ENCODE results near the gene SRGN. TPM values are rescaled to one million over a fixed set of nuclear protein-coding genes. Genes with fewer than 3 reads are reported as not detected.

SRGN gene
- total RNA-seq, 2 experiments from 2014 or later: 342 to 353 TPM

DNA sequence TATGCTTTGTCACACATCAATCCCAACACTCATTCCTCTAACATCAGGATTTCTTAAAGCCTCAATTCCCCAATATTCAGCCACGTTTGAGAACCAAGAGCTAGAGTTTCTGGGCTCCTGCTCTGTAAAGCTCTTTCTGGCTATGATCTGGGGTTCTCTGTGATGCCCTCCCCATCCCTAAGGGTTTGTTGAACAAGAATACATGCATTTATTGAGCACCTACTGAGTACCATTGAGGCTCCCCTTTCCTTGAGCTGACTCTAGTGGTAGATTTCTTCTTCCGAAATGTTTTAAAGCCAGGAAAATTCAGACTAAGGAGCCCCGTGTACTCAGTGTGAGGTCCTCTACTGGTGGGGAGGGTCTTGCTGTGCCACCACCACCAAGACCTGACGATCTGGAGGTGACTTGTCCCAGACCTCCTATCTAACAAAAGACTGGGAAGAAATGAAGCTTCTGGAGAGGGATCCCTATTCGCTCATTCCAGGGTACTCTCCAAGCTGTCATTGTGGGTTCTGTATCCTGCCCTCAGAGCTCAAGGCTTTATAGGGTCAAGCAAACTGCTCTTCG lies 23.1 kb upstream of the SRGN start:
- H3K27ac ChIP-seq (ENCODE audit: low read depth in 1 of 2, low read length in 2 of 2): no peak overlapping the region
- Mint-ChIP-seq H3K4me1 (ENCODE audit: low read depth) (peaks cover 26% of the 10 kb centered on the region), H3K27me3 (no peaks in the 10 kb centered on the region), H3K27ac (no peak overlapping the region), H3K36me3 (ENCODE audit: low read depth) (no peaks in the 10 kb centered on the region), H3K4me3 (no peak overlapping the region), H3K9me3 (no peaks in the 10 kb centered on the region)
- DNase-seq: no peak
- peaks cover 26% of the 10 kb centered on the region for H3K4me1 ChIP-seq (ENCODE audit: insufficient read depth, low read length)
- no peaks in the 10 kb centered on the region for H3K27me3 ChIP-seq (ENCODE audit: control insufficient read depth in 1 of 2, insufficient read depth in 2 of 2, low read length in 2 of 2)
- intact Hi-C loops (cut with DNase I, micrococcal nuclease): loop anchor here in 1 of 2 experiments (2.0 kb wide), 1 partner anchor 18 kb away; no protein-coding TSS in a partner anchor
- H3K36me3 ChIP-seq (ENCODE audit: insufficient read depth, low read length): no peaks in the 10 kb centered on the region
- POLR2A ChIA-PET: interaction anchor here (0.9 to 1.2 kb wide), 2 partner anchors 20 to 22 kb away, joined by 3 to 4 read pairs; no protein-coding TSS in a partner anchor
- CTCF ChIA-PET: interaction anchor here (1.3 kb wide), 1 partner anchor 29 kb away, joined by 4 read pairs; no protein-coding TSS in a partner anchor
- TF ChIP-seq CTCF (IDR thresholded peaks at IDR 0.05): no peak
- H3K9me3 ChIP-seq (ENCODE audit: control insufficient read depth in 1 of 2, insufficient read depth in 1 of 2, low read length in 2 of 2): no peaks in the 10 kb centered on the region
- ATAC-seq (ENCODE audit: poor library complexity): no peak
- H3K4me3 ChIP-seq (ENCODE audit: low read length): no peak overlapping the region

DNA sequence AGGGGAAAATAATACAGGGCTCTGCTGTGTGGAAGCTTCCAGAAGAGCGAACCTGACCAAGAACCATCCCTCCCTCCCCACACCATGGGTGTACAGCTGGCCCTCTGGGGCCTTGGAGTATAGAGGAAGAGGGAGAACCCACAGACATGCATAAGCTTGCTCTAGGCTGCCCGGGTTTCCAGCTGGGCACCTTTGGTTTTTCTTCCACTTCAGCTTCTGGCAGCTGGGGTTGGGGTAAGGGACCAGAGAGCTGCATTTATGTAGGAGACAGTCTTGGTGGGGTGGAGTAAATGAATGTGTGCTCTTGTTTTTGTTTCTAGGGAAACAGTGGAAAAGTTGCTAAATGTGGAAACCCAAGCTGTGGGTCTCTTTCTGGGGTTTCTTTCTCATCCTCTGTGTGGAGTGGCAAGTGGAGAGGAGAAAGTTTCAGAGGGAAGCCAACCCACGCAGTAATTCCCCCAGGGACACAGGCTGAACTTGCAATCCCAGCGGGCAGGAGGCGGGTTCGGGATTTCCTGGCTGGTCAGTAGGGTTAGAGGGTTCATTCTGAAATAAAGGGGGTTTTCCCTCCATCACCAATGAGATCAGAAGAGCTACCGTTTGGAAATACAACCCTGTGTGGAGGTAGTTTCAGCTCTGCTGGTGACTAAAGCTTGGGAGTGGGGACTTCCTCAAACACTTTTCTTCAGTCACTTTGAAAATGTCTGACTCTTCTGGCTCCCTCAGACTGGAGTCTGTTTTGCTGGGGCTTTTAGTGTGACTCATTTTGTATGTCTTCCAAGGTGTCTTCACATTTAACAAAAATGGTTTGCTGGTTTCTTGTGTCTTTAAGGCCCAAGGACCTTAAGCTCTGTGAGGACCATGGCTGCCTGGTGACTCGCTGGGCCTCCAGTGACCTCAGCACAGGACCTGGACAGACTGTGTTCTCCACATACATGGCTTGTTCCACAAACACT lies 22.2 kb upstream of the SRGN start:
- peaks cover 26% of the 10 kb centered on the region for H3K4me1 Mint-ChIP-seq (ENCODE audit: low read depth)
- Histone ChIP-seq H3K4me3 (ENCODE audit: low read length) (no peak overlapping the region), H3K27ac (ENCODE audit: low read depth in 1 of 2, low read length in 2 of 2) (no peak overlapping the region), H3K4me1 (ENCODE audit: insufficient read depth, low read length) (peaks cover 21% of the 10 kb centered on the region), H3K36me3 (ENCODE audit: insufficient read depth, low read length) (no peaks in the 10 kb centered on the region), H3K9me3 (ENCODE audit: control insufficient read depth in 1 of 2, insufficient read depth in 1 of 2, low read length in 2 of 2) (no peaks in the 10 kb centered on the region), H3K27me3 (ENCODE audit: control insufficient read depth in 1 of 2, insufficient read depth in 2 of 2, low read length in 2 of 2) (no peaks in the 10 kb centered on the region)
- peak; percentile 27 for ATAC-seq (ENCODE audit: poor library complexity)
- intact Hi-C loops (cut with DNase I, micrococcal nuclease): loop anchor here in 1 of 2 experiments (2.0 kb wide), 1 partner anchor 17 kb away; no protein-coding TSS in a partner anchor
- no peaks in the 10 kb centered on the region for H3K9me3 Mint-ChIP-seq
- no peaks in the 10 kb centered on the region for H3K36me3 Mint-ChIP-seq (ENCODE audit: low read depth)
- H3K27ac Mint-ChIP-seq: no peak overlapping the region
- H3K27me3 Mint-ChIP-seq: no peaks in the 10 kb centered on the region
- CTCF ChIA-PET: interaction anchor here (0.7 to 1.3 kb wide), 2 partner anchors 17 to 28 kb away, joined by 3 to 4 read pairs; no protein-coding TSS in a partner anchor
- TF ChIP-seq CTCF (IDR thresholded peaks at IDR 0.05): no peak
- POLR2A ChIA-PET: interaction anchor here (0.9 to 1.2 kb wide), 2 partner anchors 21 kb away, joined by 3 to 4 read pairs; no protein-coding TSS in a partner anchor
- no peak overlapping the region for H3K4me3 Mint-ChIP-seq
- peak in 2 of 14 experiments; percentile 69 to 76 for DNase-seq

- CTCF ChIA-PET: no interaction called here
- POLR2A ChIA-PET: no interaction called here
- intact Hi-C loops (cut with DNase I, micrococcal nuclease): no loop called here
Observed at GRCh38 chr10:69067189-69067588, 20.7 kb upstream of the SRGN start.

More at GRCh38 chr10:69067189-69067588, 20.7 kb upstream of the SRGN start:
- Histone ChIP-seq H3K27ac (ENCODE audit: low read depth in 1 of 2, low read length in 2 of 2) (no peak overlapping the region), H3K9me3 (ENCODE audit: control insufficient read depth in 1 of 2, insufficient read depth in 1 of 2, low read length in 2 of 2) (no peaks in the 10 kb centered on the region), H3K27me3 (ENCODE audit: control insufficient read depth in 1 of 2, insufficient read depth in 2 of 2, low read length in 2 of 2) (no peaks in the 10 kb centered on the region), H3K4me3 (ENCODE audit: low read length) (no peak overlapping the region), H3K4me1 (ENCODE audit: insufficient read depth, low read length) (peaks cover 6% of the 10 kb centered on the region), H3K36me3 (ENCODE audit: insufficient read depth, low read length) (no peaks in the 10 kb centered on the region)
- no peak for TF ChIP-seq CTCF (IDR thresholded peaks at IDR 0.05)
- H3K4me3 Mint-ChIP-seq: no peak overlapping the region
- no peaks in the 10 kb centered on the region for H3K9me3 Mint-ChIP-seq
- ATAC-seq (ENCODE audit: poor library complexity) (no peak), DNase-seq (no peak)
- H3K27me3 Mint-ChIP-seq: no peaks in the 10 kb centered on the region
- peaks cover 11% of the 10 kb centered on the region for H3K4me1 Mint-ChIP-seq (ENCODE audit: low read depth)
- no peaks in the 10 kb centered on the region for H3K36me3 Mint-ChIP-seq (ENCODE audit: low read depth)
- no peak overlapping the region for H3K27ac Mint-ChIP-seq

Data from CD4-positive, alpha-beta T cell (primary cell).